HG02852 (cell line): ENCODE results near the gene SHANK1.
"Not testable (repeated sequence)": the region's sequence is repeated elsewhere in the genome, so short reads cannot be mapped to it uniquely, and the experiment has no call there.

Experiments
- ATAC-seq: cut with Tn5 transposase; IDR thresholded peaks from one replicate; pipeline ENCODE4 v1.9.1; 2021; ENCODE audit warnings: mild to moderate bottlenecking, moderate library complexity; ENCODE audit not compliant: unreplicated experiment

SHANK1 gene

DNA sequence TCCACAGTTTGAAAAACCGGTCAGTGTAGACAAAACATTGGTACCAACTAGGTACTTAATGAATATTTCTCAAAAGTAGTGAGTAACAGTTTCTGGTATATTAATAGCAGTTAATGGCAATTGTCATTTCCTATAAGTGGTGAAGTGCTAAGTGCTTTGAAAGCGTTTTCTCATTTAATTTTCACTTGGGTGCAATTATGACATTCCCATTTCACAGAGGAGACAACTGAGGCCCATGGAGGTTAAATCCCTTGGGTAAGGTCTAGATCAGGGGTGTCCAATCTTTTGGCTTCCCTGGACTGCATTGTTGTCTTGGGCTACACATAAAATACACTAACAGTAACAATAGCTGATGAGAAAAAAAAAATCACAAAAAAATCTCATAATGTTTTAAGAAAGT lies 79.2 kb downstream of the SHANK1 start:
- no peak for ATAC-seq

DNA sequence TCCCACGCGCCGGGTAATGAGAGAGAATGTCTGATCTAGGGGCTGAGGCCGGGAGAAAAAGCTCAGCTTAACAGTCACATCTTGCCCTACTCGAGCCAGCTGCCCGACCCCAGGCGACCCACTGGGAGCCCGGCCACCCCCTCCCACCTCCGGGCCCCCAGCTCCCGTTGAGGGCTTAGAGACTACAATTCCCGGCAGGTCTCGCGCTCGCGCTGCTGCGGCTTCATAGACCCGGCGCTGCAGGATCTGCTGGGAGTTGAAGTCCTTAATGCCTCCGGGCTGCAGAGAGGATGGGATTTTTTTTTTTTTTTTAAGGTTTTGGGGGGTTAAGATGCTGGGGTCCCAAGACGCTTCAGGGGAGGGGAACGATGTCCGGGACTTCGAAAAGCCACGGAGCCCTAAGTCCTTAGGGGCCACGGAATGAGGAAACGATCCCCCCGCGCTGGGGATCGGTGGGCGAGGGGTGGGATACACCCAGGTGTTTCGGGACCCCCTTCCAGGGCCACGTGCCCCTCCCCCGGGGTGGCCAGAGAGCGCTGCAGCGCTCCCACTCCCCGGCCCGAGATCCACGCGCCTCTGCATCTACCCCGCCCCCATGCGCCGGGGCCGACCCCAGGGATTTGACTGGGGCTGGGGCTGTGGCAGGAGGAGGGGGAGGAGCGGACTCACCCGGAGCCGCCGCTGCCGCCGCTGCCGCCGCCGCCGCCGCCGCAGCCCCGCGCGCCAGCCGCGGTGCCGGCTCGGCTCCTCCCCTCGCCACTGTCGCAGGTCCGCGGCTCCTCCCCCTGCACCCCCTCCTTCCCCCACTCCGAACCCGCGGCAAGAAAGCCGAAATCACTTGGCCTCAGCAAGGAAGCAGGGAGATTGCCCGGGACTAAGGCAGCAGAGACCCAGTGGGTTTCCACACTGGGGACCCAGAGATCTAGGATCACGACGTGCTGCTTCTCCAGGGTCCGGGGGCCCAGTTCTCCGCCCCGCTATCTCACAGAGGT lies 80.2 kb downstream of the SHANK1 start, which contains the start of gene SYT3:
Gene SYT3, minus strand, starts transcription at position 761 of the 992 bp plus-strand sequence. CDS start 2,470 bp downstream, outside the sequence.
- no peak for ATAC-seq

DNA sequence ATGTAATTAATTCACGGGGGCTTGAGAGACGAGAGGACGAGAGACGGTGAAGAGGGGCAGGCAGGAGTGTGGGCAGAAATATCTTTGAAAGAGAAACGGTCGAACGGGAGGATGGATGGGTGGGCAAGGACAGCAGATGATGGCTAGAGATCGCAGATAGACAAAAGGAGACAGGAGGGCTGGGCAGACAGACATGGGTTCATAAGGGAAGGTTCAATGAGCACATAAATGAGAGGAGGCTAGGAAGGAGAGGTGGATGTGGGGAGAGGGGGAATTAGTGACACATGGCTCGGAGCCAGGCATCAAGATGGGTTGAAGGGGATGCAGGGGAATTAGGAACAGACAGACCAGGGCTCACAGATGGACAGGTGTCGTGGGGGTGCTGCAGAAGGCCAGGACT lies 81.0 kb downstream of the SHANK1 start:
- no peak for ATAC-seq

GRCh38 chr19:50636317-50637085 lies 83.1 kb downstream of the SHANK1 start:
- no peak for ATAC-seq

DNA sequence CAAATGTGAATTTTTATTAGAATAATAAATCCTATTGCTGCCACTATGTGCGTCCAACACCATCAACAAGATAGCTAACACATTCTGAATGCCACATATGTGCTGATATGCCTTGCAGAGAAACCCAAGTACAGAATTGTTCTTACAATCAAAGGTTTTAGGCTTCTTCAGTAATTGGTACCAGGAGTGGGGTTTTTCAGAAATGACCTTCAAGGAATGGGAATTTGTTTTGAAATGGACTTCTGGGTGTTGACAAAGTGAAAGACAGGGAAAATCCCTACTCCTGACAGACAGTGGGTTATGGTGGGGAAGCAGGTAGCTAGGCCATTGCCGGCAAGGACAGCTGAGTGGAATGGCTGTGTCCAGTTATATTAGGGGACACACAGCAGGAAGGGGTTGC lies 85.6 kb downstream of the SHANK1 start:
- no peak for ATAC-seq

- ATAC-seq, result no peak
These were observed 86.2 kb downstream of the SHANK1 start for GRCh38 chr19:50633359-50633758.

- ATAC-seq, result no peak
These were observed 87.3 kb downstream of the SHANK1 start for GRCh38 chr19:50632151-50632835.

DNA sequence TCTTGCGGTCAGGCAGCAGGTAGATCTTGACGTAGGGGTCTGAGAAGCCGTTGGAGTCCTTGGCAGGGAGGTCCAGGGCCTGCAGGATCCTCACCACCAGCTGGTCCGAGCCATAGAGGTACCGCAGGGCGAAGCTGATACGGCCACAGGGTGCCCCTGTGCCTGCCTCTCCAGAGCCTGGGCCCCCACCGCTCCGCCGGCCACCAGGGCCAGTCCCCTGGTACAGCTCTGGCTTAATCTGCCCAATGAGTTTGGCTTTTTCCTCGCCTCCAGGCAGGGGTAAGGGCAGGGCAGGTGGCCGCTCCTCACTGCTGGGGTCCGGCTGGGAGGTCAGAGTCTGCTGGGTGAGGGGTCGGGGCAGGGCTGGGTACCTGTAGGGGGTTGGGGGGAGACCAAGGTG lies 89.8 kb downstream of the SHANK1 start:
- no peak for ATAC-seq

DNA sequence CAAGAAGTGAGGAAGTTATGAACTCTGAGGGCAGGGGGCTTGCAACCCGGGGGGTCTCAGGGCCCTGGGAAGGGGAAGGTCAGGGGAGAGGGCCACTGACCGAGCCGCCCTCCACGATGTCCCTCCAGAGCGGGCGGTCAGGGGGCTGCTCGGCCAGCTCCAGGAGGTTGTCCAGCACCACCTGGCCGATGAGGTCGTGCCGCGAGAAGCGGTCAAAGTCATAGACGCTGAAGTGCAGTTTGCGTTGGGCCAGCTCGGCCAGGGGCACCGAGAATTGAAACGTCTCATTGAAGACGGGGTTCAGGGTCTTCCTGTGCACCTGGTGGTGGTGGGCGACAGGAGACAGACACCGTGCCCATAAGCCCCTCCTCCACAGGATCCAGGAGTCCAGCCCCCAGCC lies 90.4 kb downstream of the SHANK1 start:
- ATAC-seq, result no peak

DNA sequence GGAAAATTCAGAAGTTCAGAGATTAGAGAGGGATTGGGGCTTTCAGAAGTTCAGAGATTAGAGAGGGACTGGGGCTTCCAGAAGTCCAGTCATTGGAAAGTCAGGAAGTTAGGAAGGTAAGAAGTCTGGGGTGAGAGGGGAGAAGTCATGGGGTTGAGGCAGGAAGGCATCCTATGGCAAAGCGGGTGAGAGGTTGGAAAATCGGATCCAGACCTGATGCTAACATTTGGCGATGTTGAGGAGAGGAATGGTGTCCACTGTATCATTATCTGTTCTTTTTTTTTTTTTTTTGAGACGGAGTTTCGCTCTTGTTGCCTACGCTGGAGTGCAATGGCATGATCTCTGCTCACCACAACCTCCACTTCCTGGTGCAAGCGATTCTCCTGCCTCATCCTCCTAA lies 91.1 kb downstream of the SHANK1 start:
- ATAC-seq, result no peak

GRCh38 chr19:50628146-50628545 lies 91.5 kb downstream of the SHANK1 start:
- no peak for ATAC-seq

- no peak for ATAC-seq
These were observed 92.8 kb downstream of the SHANK1 start for GRCh38 chr19:50626795-50627194.

DNA sequence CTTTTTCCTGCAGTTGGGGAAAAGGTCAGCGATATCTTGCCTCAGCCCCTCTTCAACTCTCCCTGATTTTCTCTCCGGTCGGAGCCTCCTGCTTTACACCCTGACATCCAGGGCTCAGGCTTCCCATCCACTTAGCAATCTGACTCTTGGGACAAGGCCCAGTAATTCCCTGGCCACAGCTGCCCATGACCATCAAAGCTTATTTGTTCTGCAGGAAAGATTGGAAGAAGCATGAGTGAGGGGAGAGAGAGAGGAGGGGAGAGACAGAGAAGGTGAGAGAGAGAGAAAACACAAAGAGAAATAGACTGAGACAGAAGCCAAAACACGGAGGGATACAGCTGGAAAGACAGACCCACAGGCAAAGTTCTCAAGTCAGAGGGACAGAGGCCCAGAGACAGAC lies 93.6 kb downstream of the SHANK1 start:
- no peak for ATAC-seq

DNA sequence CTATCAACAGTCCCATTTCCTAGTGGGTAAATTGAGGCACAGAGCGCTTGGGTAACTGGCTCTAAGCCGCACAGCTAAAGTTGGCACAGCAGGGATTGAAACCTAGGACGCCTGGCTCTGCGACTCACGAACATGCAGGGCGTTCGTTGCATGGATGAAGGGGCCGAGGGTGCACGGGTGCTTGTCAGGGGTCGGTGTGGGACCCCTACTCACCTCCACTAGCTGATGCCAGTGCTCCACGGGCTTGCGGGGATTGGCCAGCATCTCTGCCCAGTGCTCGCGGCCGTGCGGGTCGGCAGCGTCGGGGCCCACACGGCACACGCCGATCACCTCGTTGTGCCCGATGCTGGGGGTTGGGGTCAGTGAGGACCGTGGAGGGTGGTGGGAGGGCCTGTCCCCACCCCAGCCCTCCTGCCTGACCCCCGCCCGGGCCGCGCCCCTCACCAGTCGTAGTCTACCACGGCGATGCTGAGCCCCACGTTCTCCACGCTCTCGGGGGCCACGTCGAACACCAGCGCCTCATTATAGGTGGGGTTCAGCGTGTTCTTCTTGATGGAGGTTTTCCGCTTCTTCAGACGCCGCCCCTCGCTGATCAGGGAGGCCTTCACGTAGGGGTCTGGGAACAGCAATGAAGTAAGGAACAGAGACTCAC lies 94.5 kb downstream of the SHANK1 start:
- ATAC-seq, result no peak

GRCh38 chr19:50620394-50620906 lies 99.2 kb downstream of the SHANK1 start:
- ATAC-seq, result not testable (repeated sequence)

DNA sequence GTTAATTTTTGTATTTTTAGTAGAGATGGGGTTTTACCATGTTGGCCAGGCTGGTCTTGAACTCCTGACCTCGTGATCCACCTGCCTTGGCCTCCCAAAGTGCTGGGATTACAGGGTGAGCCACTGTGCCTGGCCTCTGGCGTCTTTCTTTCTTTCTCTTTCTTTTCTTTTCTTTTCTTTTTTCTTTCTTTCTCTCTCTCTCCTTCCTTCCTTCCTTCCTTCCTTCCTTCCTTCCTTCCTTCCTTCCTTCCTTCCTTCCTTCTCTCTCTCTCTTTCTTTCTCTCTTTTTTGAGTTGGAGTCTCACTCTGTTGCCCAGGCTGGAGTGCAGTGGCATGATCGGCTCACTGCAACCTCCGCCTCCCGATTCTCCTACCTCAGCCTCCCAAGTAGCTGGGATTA lies 100.4 kb downstream of the SHANK1 start:
- not testable (repeated sequence) for ATAC-seq

DNA sequence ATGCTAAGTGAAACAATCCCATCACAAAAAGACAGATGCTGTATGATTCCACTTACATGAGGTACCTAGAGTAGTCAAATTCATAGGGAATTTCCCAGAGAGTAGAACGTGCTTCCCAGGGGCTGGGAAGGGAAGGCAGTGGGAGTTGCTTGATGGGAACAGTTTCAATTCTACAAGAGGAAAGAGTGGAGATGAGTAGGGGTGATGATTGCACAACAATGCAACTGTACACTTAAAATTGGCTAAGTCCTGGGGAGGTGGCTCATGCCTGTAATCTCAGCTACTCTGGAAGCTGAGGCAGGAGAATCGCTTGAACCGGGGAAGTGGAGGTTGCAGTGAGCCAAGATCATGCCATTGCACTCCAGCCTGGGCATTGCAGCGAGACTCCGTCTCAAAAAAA lies 101.2 kb downstream of the SHANK1 start:
- ATAC-seq, result not testable (repeated sequence)

- not testable (repeated sequence) for ATAC-seq
These were observed 106.8 kb downstream of the SHANK1 start for GRCh38 chr19:50612504-50613404.
